Fibroblast of villous mesenchyme (primary cell): ENCODE results near the gene HDAC9. TPM values are rescaled to one million over a fixed set of nuclear protein-coding genes. Genes with fewer than 3 reads are reported as not detected.
"Not testable (repeated sequence)": the region's sequence is repeated elsewhere in the genome, so short reads cannot be mapped to it uniquely, and the experiment has no call there.

Experiments used
- DNase-seq: peaks from one replicate; pipeline ENCODE4 v3.0.0-alpha.2; 2010; ENCODE audit warnings: low read depth
- H3K4me3 ChIP-seq: 2 replicates; pipeline ENCODE4 v1.5.1; 2011; ENCODE audit warnings: low read depth, mild to moderate bottlenecking, low read length
- CTCF ChIP-seq: IDR thresholded peaks from 2 replicates; pipeline ENCODE4 v1.5.1; 2012; ENCODE audit warnings: low read depth, mild to moderate bottlenecking, low read length; ENCODE audit not compliant: insufficient read depth
- total RNA-seq: library from RNA; depleted of rRNA; stranded (reverse); fragments of >200 nt; gene quantifications from 2 replicates; pipeline ENCODE4 v1.2.3, GENCODE V29; 2012

The HDAC9 gene
- total RNA-seq, 1 donor, result 16.8 TPM

GRCh38 chr7:18727115-18727870, 231.7 kb downstream of the HDAC9 start:
- DNase-seq, result no peak
- TF ChIP-seq CTCF, result no peak
- no peak overlapping the region for H3K4me3 ChIP-seq

- H3K4me3 ChIP-seq, DNase-seq: not testable (repeated sequence)
Observed at GRCh38 chr7:18736012-18736411, 240.5 kb downstream of the HDAC9 start.

- TF ChIP-seq CTCF, result no peak
- no peak overlapping the region for H3K4me3 ChIP-seq
- no peak for DNase-seq
Observed at GRCh38 chr7:18740579-18740988, 245.0 kb downstream of the HDAC9 start.

- H3K4me3 ChIP-seq, result no peak overlapping the region
- DNase-seq, result peak; percentile 67
- no peak for TF ChIP-seq CTCF
Observed at GRCh38 chr7:18753972-18754610, 258.5 kb downstream of the HDAC9 start.

- DNase-seq, result peak; percentile 28
- H3K4me3 ChIP-seq, result no peak overlapping the region
- no peak for TF ChIP-seq CTCF
Observed at GRCh38 chr7:18754766-18755165, 259.2 kb downstream of the HDAC9 start.

- no peak overlapping the region for H3K4me3 ChIP-seq
- no peak for TF ChIP-seq CTCF
- DNase-seq, result no peak
Observed at GRCh38 chr7:18755793-18756192, 260.2 kb downstream of the HDAC9 start.

- no peak overlapping the region for H3K4me3 ChIP-seq
- DNase-seq, result no peak
- TF ChIP-seq CTCF, result no peak
Observed at GRCh38 chr7:18756378-18757050, 261.0 kb downstream of the HDAC9 start.
